Raji (cell line): ENCODE results near the gene STC2.

Source experiments
- POLR2A ChIP-seq: IDR thresholded peaks from 2 replicates; pipeline ENCODE4 v1.6.1; 2011; ENCODE audit warnings: low read depth, low read length, control low read depth; ENCODE audit not compliant: insufficient read depth

The STC2 gene

DNA sequence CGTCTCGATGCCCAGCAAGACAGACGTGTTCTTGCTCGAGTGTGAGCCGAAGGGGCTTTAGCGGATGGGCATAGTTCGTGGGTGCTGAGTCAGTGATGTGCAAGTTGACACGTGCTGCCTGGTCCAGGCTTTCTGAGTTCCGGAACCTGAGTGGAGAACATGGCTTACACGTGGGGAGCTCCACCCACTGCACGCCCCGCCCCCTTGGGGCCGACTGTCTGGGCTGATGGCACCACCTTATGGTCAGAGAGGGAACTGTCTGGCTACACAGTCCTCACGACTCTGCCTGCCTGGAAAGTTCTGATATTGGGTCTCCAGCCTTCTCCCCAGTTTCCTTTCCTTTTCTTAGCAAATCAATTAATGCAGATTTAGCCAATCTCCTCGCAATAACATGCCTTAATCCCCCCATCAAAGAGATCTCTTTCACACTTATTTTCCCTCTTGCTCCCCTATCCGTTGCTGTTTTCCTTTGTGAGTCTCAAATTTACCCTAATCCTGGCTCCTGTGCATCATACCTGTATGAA is 3.8 kb upstream of the STC2 start:
- TF ChIP-seq POLR2A: no peak

DNA sequence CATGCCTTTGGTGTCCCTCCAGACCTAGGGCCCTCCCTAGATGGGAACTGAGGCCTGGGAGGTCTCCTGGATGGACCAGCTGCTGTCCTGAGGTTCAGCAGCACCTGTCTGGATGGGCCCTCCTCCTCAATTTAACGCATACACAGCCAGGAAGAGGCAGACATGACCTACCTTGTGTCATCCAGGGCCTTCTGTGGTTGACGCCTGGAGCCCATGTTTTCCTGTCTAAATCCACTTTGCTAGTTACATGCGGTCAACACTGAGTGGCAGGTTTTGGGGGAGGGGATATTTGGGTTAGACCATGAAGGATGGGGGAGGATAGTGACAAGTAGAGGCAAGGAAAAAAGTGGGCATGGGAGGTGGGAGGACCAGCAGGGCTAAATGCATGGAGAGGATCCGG is 3.1 kb upstream of the STC2 start:
- no peak for TF ChIP-seq POLR2A

DNA sequence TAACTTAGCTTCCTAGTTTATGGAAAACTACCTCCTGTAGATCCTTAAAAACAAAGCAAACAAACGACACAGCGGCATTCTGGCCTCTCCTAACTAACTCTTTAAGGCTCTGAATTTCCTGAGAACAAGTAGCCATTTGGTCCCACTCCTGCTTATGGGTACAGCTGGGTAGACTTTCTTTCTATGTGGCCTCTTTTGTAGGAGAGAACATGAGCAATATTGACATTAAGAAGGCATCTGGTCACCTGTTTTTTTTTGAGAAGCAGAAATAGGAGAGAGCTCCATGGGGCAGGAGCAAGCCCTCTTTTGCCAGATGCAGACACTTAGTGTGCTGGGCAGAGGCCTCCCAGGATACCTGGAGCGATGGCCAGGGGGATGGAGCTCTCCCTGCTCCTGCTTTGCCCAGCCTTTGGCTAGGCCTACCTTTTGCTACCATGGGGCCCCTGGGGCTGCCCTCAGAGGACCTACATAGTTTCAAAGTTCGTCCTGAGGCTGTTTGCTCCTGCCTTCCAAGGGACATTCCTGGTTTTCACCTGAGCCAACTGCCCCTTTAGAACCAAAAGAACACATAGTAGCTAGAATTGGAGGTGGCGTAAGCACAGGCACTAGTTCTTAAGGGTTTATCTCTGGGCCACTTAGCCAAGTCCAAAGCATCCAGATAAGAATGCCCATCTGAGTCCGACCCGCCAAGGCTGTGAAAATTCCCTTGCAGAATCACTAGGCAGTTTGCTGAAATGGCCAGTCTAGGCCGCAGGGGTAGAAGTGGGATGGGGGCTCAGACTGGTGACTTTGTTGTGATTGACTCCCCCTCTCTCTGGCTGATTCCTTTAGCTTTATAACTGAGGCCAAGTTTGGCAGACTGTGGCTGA is 2.4 kb upstream of the STC2 start:
- TF ChIP-seq POLR2A: no peak

DNA sequence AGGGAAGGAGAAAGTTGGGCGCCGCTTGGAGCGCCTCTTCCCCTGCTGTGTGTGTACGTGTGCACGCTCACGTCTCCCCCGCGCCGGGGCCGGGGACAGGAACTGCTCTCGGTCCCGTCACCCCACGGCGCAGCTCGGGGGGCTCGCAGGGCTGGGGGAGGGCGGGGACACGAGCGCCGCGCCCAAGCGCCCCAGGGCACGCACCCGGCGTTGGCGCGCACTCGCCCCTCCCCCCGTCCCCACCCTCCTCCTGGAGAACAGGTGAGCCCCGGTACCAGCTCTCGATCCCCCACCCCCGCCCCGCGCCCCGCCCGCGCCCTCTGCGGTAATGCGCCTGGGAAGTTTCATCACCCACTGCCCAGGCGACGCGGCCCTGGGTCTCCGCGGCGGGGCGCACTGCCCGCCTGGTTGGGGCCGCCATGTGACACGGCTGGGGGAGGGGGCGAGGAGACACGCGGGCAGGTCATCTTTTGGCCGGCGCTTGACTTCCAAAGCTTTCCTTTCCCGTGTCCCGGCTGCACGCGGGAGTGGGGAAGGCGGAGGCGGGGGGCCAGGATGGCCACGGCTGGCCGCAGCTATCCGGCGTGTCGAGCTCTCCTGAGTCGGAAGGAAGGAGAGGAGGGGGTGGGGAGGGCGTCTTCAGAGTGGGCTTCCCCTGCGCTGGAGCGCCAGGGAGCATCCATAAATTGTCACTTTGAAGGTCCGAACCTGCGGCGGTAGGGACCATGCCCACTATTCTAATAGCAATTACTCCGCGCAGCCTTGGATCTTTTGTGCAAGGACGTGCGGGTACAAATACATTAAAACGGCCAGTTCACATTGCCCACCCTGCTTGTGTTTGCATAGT is 1.5 kb upstream of the STC2 start:
- no peak for TF ChIP-seq POLR2A

DNA sequence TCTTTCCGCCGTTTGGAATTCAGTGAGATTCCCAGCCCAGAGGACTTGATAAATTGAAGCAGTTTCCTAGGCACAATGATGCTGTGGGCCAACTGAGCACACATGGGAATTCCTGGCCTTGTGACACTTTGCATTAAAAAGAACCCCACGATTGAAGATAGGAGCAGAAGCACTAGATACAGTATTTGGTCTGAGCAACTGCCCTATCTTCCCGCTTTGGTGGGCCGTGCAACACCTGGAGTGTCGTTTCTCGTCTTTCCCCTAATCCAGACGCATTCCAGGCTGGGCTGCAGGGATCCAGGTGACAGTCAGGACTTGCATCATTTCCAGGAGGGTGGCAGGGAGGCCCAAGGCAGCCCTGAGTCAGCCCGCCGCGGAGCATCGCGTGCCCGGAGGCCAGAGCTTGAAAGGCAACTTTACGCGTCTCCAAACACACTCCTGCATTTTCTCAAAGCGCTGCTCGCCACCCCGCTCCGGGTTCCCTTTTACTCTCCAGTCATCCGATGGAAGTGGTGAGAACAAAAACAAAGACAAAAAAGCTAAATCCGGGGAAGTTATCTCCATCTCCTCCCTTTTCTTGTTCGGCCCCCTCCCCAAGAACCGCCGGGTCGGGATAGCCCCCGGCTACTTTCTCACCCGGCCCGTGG is 753 bp upstream of the STC2 start:
- TF ChIP-seq POLR2A: no peak

DNA sequence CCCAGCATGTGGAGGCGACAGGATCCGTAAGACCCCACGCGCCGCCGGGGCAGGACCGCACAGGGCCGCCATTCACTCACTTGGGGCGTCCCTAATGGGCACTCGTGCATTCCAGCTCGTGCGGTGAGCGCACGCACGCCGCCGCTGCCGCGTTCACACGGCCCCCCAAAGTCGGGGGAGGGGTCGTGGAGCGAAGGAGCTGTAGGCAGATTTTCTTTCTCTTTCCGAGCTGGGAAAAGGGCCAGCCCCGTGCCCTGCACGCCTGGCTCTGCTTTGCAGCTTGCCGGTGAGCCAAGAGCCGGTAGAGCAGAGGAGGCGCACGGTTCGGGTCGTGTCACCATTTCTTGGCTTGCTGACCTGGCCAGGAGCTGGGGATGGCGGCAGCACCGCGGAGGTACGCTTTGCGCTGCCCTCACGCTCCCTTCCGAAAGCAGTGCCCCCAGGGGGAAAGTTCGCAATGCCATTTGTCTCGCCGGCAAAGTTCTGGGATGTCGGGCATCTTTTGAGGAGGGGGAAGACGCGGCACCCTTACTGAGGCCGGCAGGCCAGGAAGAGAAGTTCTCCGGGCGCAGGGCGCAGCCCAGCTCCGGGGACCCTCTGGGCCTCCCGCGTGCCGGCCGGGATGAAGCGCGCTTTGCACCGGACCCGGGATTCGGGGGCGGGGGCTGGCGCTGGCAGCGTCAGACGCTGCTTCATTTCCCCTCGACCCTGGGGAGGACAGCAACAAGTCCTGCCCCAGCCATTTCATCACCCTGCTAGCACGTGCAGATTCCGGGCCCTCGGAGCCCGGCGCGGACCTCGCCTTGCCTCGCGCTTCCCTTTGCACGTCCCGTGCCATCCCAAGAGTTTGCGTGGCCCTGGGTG is 898 bp downstream of the STC2 start:
- no peak for TF ChIP-seq POLR2A

DNA sequence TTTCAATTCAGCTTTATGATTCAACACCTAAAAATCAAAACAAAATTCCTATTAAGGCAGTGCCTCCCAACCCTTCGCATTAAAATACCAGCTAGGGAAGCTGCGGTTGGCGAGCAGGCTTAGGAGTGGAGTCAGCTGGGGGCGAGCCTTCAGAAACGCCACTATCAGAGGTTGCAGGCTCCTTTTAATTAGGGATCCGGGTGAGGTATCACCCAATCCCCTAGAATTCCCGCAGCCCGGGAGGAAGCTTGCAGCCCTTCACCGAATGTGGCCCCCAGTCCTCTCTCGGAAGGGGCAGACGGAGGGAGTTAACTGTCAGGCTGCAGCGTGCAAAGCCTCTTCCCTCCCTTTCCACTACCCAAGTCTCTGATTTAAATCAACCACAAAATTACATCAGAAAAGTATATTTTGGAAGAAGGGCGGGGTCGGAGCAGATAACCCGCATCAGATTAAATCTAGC is 1.7 kb downstream of the STC2 start:
- TF ChIP-seq POLR2A: no peak

DNA sequence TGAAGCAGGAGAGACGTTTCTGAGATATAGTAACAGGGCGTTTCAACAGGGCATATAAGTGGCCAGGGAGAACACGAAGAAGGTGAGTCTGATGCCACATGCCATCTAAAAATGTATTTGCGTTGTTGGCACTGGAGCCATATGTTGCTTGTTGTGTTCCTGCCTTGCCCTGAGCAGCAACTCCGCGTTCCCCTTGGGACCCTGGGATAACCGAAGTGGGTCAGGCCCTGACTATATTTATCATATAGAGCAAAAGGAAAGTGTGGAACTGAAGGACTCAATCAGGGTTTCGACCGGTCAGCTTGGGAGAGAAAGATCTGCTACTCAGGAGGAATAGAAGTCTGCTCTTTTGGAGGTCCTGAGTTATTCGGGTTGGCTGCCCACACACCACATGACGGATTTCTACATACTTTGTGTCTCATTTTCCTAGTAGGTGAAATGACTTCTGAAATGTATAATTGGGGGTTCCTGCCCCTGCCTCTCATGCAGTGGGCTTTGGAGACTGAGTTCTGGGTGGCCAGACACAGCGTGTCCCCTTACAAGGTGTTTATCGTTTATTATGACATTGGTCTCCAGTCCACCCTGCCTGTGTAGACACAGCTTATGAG is 3.0 kb downstream of the STC2 start:
- TF ChIP-seq POLR2A: no peak

DNA sequence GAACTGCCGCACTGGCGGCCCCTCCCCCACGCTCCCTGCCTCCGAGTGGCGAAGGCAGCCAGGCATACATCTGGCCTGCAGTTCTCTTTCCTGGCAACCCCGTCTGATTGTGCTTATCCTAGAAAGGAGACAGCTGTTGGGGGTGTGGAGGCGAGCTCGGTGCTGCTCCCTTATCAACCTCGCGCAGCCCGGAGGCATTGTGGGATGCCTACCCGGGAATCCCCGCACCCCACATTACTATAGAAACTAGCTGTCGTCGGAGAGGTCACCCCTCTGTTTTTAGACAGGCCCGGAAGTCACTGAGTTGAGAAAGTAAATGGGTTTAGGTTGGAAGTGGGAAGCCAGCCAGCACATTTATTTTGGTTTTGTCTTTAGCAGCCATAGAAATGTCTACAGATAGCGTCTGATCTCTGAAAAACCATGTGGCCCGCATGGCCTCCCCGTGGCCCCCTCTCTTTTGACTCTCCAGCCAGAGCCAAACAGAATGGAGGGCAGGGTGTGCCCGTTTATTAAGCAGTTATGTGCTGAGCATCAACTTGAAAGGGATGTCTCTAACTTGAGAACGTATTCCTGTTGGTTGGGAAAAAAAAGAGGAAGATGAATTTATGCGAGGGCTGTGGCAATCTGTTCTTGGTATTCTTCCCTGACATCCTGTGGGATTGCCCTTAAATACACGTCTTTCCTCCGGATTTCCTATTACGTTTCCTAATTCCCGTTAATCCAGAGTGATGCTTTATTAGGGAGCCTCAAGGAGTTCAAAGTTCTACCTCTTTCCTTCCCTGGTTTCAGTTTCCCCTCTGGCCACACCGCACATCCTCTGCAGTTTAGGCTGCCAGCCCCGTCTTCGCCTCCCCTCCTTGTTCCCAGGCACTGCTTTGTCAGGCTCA is 3.9 kb downstream of the STC2 start:
- no peak for TF ChIP-seq POLR2A

DNA sequence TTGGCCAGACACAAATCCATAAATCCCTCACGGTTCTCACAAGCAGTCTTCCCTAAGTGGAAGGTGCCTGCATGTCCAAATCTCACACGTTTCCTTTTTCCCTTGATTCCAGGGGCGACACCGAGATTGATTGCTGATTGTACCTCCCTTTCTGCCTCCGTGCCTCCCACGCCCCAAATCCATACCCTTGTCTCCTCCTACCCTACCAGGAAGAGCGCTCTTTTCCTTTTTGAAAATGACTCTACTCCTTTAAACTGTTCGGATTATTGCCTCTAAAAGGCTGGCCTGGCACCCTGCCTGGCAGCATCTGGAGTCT is 4.5 kb downstream of the STC2 start:
- TF ChIP-seq POLR2A: no peak

DNA sequence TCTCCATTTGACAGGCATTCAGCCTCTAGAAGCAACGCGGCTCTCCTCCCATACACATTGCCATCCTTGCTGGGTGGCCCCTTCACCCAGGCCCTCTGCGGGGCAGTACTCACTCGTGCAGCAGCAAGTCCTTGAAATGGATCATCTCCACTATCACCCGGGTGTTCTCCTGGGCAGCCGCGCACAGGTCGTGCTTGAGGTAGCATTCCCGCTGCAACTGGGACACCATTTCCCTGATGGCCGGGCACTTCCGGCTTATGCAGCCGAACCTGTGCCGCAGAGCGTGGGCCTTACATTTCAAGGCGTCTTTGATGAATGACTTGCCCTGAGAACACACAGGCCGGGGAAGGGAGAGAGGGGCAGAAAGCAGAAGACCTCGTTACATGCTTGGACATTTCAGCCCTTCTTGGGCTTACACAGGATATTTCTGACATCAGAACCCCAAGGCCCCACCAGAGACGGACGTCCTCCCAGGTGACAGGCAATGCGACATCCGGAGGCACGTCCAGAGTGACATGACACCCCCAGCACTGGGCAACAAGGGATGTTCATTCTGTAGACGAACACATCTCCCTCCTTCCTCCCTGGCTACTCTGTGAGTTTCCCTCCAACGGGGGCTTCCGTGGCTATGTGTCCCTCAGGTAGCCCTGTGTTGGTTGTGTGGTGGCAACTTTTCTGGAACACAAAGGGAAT is 5.0 kb downstream of the STC2 start:
- no peak for TF ChIP-seq POLR2A

DNA sequence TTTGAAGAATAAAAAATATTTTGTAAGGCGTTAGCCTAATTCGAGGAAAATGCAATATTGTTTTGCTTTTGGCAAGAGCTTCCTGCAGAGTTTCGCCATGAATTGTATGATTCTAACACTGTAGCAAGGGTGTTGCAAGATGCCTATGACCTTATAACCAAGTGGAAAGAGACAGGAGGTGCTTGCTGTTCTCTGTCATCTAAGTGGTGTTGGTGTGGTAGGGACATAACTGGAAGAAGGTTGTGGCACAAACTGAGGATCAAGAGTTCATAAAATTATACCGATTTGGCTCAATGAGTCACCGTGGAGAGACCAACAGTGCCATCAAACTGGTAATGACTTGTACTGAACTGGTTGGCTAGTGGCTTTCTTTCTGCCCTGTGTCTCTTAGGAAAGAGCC is 6.3 kb downstream of the STC2 start:
- TF ChIP-seq POLR2A: no peak

DNA sequence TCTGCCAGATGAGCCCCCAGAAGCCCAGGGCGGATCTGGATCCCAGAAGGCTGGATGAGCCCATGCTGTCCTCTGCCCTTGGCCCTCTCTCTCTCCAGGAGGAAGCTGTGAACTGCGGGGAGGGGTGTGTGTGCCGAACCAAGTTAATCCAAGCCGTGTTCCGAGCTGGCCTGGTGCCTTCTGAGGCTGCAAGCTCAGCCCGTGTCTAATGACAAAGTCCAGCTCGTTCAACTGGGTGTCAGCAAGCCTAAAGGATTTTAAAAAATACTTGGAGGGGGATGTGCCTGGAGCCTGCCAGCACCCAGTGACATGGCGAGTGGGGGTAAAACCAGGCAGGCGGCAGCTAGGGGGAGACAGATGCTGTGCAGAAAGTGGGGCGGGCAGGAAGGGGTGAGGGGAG is 8.0 kb downstream of the STC2 start:
- no peak for TF ChIP-seq POLR2A
